HG03571 (cell line): ENCODE results near the gene ITIH3.

Source experiments
- ATAC-seq: cut with Tn5 transposase; IDR thresholded peaks from one replicate; pipeline ENCODE4 v1.9.1; 2021; ENCODE audit not compliant: unreplicated experiment

Gene ITIH3

DNA sequence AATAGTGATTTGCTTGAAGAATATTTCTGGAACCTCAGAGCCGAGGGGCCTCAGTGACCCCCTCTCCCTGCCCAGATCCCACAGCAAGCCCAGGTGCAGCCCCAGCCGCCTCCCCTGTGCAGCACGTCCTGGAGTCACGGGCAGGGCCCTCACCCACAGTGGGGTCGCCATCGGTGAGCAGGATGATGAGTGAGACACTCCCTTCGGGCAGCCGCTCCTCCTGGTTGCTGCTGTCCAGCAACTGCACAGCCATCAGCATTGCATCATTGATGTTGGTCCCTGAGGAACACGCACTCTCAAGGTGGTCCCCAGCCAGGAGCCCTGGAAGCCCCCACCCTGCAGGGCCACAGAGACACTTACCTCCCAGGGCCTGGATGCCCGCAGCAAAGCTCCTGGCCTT is 29.4 kb downstream of the ITIH3 start:
- ATAC-seq = no peak

DNA sequence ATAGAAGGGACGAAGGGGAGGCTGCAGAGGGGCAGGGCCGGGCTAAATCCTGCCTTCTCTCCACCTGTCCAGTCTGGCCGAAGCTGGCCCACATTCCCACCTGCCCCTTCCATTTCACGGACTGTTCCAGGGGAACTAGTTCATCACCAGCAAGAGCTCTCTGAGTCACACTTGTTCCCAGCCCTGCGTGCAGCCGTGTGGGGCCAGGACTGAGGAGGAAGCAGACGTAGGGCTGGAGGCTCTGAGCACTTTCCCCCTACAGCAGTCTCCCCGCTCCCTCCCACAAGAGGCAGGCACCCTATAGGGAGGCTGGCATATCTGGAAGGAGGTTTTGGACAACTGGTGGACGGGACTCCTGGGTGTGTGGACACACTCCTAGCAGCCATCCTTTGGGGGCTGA is 32.8 kb downstream of the ITIH3 start:
- no peak for ATAC-seq

DNA sequence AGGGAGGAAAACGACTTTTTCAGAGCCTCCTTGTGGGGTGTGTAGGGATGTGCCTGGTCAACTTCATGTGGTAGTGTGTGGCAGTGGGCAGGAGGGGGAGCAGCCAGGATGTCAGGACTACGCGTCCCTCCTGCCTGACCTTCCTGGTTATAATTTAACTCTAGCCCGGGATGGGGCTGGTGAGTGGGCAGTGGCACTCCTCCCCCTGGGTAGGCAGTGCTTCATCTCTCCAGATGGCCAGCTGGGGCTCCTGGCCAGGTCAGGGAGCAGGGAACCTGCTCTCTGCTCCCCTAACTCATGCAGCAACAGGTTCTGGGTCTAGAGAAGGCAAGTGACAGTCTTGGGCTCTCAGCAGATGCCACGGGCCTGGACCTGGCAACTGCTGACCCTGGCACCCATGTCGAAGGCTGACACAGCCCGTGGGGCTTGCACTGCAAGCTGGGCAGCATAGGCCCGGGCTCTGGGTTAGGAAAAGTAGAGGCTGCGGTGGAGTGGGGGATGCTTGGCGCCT is 33.3 kb downstream of the ITIH3 start:
- ATAC-seq = no peak

DNA sequence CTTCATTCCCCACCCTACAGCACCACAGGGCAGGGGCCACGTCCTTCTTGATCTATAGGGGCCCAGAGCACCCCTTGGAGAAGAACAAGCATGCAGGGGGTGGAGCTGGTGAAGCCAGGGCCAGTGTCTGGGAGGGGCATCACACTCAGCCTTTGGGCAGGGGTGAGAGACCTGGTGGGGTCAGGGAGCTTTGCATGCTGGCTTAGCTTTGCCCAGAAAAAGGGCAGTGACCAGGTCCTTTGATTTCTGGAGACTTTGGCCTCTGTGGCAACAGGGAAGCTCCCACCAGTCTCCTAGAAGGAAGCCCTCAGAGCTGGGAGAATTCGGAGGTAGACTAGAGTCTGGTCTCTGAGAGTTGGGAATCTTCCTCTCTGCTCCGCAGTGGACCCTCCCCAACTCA is 34.9 kb downstream of the ITIH3 start:
- ATAC-seq = no peak

DNA sequence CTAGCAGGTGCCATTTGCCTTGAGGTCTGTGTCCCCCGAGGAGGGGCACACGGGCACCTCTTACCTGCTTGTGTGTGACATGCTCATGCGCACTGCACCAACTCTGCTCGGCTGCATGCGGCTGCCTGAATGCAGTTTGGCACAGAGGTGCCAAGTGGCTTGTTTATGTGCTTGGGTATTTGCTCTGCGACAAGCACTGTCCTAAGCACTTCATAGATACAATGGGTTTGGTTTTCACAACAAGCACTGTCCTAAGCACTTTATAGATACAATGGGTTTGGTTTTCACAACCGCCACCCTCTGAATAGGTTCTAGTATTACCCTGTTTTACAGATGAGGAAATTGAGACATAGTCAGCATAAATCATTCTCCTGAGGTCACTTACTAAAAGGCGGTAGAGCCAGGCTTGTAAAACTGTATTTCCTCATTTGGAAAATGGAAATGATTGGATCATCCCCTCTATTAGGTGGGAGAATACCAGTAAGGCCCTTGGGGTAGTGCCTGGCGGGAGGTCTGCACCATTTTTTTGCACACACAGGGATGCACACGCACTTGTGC is 35.4 kb downstream of the ITIH3 start:
- ATAC-seq = no peak

DNA sequence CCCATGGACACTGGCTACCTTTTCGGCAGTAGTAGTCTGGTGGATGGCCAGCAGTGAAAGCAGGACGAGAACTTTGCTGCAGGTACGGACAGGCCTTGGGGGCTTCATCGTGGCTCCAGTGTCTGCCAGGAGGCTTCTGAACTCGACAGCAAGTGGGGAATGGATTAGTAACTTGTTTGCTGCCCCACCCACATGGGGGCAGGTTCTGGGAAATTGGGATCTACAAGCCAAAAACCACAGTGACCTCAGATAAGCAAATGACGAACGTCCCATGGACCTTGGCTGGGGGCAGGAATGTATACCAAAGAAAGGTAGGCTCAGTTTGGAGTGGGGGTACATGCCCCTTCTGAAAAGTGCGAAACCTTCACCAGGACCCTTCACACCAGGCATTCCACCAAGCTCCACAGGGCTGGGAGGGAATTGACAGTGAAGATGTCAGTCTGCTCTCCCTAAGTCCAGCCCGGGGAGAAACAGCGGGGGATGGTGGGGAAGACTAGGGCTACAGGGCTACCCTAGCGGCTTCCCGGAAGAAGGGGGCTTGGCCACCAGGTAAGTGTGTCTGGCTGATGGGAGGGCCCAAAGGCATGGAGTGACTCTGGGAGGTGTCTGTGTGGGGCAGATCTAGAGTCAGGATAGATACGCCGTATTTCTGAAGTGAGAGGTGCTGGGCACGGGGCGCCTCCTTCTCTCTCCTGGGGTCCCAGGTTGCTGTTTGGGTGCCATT is 36.1 kb downstream of the ITIH3 start, which contains the start of gene ITIH4:
Gene ITIH4, minus strand, starts transcription at position 138 of the 724 bp plus-strand sequence. Its CDS starts 30 bp downstream, at position 108.
- no peak for ATAC-seq

DNA sequence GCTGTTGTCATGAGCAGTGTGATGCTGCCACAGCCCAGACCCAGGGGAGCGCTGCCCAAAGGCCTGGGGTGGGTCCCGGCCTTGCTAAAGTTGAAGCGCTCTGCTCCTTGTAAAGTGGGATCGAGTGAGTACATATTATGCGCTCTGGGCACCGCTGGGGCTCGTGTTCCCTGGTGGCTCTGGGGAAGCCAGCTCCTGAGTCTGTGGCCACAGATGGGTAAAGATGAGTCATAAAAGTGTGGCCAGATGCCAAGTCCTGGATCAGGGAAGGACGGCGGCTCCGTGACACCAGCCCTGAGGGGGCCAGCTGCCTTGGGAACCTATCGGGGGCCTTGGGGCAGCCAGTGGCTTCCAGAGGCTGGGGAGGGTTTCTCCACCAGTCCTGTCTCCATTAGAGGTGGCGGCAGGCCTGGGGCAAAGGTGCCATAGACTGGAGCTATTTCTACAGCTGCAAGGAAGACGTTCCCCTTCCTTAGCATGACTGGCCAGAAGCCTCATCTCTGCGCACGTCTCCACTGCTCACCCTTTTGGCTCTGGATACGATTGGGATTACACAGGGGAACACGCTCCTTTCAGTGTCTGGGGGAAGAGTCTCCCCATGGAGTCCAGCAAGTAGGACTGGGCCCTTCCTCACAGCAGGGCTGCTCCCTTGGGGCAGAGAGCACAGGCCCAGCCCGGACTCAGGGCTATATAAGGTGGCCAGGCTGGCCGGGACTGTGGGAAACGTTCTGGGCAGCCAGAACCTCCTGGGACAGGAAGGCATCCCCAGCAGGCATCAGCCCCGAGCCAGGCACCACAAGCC is 37.1 kb downstream of the ITIH3 start:
- no peak for ATAC-seq

DNA sequence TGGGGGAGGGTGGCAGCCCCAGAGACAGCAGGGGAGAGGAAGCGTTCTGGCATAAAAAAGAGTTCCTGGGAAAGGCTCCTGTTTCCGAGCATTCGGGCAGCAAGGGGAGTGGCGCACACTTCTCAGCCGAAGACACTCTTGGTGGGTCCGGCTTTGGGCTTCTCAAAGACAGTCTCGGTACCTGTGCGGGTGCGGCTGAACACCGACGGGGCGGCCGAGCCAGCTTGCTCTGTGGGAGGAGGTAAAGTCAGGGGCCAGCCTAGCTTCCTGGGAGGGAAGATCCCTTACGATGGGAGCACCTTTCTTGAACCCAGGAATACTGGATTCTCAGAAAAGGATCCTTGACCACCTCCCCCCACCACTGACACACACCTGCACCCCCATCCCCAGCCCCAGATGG is 38.6 kb downstream of the ITIH3 start:
- no peak for ATAC-seq

DNA sequence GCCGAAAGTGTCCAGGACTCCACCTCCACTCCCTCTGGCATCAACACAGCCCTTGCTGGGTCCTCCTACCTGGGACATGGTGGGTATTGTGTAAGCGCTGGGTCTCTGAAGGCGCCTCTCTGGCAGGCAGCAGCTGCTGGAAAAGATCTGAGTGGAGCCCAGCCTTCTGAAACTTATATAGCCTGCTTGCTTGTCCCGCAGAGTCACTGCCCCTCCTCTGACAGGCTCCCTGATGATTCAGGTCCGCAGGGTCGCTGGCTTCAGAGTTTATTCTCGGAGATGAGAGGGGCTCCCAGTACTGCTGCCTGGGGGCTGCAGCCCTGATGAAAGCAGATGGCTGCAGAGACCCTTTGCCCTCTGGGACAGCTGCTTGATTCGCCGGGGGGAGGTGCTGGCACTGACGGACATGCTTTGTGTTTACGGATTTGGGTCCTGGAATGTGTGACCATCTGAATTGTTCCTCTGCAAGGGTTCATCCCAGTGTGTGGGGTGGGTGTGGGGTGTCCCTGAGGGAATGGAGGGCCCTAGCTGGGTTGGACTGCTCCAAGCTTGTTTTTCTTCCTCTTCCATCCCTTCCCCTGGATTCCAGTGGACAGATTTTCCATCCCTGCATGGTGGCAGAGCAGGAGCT is 40.4 kb downstream of the ITIH3 start, which contains the start of gene MUSTN1:
Gene MUSTN1, minus strand, starts transcription at position 149 of the 631 bp plus-strand sequence. Its CDS starts 71 bp downstream, at position 78.
- no peak for ATAC-seq

DNA sequence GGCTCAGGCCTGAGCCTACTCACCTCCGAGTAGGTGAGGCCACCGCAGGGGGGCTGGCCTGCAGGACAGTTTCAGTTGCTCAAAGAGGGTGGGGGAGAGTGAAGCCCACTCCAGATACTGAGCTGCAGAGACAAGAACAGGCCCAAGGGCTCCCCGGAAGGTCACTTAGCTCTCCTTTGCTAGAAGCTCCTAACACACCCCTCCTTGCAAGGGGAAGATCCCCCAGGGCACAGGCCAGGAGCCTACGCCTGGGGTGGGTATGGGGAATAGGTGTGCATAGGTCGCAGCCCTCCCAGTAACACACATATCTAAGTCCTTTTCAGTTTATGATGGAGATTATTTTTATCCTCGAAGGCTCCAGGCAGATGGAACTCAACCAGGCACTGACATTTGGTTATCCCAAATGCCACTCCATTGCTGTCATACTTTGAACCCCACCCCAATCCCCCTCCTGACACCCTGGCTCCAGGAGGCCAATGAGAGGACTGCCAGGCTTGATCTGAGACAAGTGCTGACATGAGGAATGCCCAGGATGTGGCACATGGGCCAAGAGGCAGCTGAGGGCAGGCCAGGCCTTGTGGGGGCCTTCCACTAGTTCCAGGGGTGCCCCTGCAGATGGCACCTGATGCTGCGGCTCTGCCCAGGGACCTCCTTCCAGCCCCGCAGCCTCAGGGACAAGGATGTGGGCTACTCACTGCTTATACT is 41.3 kb downstream of the ITIH3 start:
- ATAC-seq = no peak

DNA sequence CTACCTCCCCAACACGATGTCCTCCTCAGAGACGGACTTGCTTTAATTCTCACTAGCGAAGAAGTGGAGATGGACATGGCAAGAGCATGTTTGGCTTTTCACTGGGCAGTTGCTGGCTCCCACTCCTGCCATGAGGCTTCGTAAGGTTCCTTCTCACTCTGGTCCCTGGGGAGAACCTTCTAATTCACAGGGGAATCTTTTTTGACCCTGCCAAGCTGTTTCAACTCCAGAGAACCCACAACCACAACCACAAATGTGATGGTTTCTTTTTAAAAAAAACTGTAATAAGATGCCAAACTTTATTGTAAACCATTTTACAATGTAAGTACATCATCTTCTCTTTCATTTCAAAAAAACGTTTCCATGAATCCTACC is 41.9 kb downstream of the ITIH3 start:
- ATAC-seq = no peak

DNA sequence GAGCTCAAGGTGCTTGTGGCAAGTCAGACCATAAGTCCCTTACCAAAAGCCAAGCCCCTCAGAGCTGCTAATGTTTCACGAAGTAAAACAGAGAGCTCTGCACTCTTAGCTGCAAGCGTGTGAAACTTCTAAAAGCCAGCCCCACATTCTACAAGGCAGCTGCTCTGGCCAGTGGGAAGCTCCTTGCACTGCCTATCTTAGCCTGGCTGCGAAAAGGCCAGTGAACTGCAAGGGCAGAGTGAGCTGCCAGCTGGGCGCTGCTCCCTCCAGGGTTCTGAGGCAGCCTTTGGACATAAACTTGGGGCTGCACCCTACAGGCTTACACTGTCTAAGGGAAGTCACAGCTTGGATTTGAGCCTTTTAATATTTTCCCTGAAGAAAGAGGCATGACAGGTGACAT is 42.4 kb downstream of the ITIH3 start:
- no peak for ATAC-seq

DNA sequence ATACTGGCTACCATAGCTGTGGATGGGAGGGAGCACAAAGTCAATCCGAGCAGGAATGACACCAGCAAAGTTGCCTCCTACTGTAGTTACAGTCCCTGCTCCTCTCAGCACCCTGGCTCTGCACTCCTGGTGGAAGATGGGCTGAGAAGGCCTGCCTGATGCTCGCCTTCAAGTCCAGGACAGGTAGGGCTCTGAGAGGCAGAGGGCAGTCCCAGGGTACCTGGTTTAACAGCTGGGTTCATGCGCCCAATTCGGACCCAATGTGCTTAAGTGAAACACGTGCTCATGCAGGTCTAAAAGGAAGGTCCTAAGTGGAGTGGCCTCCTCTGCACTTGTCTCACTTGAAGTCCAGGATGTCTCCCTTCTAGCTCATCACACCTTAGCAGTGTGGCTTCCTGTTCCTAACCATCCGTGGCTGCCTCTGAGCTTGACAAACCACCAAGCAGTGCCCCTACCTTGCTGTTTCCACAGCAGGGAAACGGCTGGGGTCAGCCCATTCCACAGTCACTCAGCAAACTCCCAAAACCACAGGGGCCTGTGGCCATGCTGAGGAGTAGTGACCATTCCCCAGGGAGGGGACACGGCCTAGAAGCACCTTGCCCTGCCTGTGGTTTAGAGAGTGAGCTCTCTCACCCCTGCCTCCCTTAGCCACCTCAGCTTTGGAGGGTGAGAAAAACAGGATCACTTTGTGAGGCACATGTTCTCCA is 44.1 kb downstream of the ITIH3 start:
- ATAC-seq = no peak

DNA sequence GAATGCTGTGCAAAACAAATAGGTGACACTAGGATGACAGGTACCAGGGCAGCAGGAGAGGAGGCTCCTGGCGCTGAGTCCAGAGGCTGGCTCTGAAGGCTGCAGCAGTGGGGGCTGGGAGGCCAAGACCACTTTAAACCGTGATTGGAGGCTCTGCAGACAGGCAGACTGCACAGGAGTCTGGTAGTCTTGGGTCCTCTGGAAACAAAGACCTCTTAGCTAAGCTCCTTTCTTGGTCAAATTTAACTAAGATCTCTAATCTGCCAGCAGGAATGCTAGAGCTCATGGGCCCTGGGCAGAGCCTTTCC is 44.6 kb downstream of the ITIH3 start:
- ATAC-seq = no peak

DNA sequence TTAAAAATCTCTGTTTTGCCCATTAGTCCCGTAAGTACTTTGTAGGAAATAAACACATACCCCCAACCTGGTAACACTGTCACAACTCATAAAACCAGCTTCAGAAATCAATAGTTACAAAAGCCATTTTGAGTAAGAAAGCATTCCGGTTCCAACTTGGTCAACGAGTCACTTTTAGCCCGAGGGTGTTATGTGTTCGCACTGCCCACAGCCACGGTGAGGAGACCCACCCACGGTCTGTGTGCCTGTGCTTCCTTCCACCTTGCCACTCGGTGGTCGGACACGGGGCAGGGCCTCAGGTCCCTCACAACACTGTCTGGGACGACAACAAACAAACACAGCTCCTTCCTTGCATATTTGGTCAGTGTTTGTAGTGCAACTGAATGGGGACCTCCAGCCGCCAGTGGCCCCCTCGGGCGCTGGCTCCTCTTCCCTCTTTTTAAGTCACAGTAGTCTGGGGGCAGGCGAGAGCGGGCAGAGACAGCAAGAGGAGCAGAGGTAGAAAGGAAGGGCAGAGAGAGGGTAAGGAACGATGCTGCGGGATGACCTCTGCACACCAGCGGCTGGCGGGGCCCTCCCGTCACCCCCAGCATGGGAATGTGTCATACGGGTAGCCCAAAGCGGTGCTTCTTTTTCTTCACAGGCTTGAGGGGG is 45.4 kb downstream of the ITIH3 start:
- ATAC-seq = no peak

DNA sequence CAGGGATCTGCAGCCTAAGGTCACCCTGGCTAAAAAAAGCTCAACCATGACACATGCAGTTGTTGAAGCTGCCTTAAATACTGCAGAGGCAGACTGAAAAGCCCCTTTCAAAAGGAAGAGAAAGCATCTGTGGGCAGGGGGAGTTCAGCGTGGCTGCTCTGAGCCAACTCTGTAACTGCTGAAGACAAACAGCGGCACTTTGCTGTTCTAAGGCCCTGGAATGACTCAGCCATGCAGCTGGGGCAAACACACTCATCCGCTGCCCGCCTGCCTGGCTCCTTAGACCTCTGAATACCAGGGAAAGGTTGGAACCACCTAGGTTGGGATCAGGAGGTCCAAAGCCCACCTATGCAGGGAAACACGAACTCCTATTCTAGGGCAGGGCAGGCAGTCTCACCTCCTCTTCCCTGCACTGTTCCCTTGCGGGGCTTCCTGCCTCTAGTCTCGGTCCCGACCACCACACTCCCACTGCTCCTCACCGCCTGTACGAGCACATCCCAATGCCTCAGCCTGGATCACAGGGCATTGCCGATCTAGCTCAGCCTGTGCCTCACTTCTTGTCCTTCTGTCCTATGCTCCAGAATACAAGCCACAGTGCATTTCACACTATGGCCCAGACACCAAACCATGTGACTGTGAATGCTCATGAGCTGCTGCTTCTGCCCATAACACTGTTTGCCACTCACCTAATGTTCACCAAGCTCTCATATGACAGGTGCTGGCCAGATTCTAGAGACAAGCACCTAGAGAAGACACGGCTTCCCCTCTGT is 46.8 kb downstream of the ITIH3 start:
- no peak for ATAC-seq

DNA sequence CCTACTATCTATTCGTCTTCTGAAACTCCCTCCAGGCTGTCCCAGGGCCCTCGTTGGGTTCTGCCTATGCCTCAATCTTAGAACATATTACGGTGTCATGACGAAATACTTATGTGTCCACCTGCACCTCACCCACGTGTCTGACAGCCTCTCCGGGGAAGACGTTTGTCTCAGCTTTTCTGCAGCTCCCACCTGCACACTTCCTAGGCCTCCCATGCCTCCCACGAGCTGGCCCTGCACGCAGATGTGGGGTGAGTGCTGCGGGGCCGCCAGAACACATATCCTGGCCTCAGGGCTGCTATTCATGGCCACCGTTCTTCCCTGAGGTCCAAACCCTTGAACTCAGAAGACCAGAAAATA is 47.4 kb downstream of the ITIH3 start:
- ATAC-seq = no peak

DNA sequence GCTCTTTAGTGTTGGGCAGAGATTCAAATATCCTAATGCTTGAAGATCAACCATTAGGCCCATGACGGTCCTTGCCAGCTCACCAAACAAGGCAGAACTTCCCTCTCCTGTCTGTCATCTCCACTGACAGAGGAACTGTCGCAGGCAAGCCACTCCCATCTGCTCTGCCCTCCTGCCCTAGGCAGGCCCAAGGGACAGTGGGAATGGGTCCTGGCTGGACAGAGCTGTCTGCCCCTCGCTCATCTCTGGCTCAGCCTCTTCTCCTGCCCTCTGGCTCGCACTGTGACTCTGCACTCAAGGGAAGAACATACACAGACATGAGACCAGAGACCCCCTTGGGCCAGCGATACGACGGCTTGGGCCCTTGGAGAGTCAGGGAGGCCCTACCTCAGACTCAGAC is 47.8 kb downstream of the ITIH3 start:
- no peak for ATAC-seq
